K562 (cell line): ENCODE results near the gene DAAM1. TPM values are rescaled to one million over a fixed set of nuclear protein-coding genes. Genes with fewer than 3 reads are reported as not detected.

Source experiments
- ATAC-seq: fragments of 200-7000 bp; cut with Tn5 transposase; 3 replicates; pipeline ENCODE4 v1.9.1; 2020; ENCODE audit warnings: moderate library complexity
- BruUV-seq: library from RNA; stranded (reverse); fragments of 400-500 nt; replicated peaks from 2 replicates; lab custom pipeline; 2021; lab: Mats Ljungman, UMichigan
- CTCF ChIA-PET: fragments of 300-600 bp; formaldehyde crosslinking; extraction: SDS; loops from one replicate; lab custom pipeline; 2021; ENCODE audit warnings: low intra/inter-chr PET ratio; lab: Yijun Ruan, JAX
- POLR2A ChIA-PET: fragments of 300-600, 350-650 bp; sonication (Branson Sonifier 250); formaldehyde crosslinking; extraction: SDS; loops from one replicate; lab custom pipeline; 2021; ENCODE audit warnings: antibody characterized with exemption, inconsistent platforms; lab: Yijun Ruan, JAX
- DNase-seq, 4 experiments: peaks; one replicate each; pipeline versions ENCODE4 v3.0.0 to v3.0.0-alpha.2; 2011 to 2018; ENCODE audit warnings: low spot score in 3 of 4, mixed read lengths in 3 of 4; ENCODE audit errors: extremely low read depth in 1 of 4
- FAIRE-seq: peaks from 2 replicates; lab custom pipeline; 2011; peaks lifted over from hg19 to GRCh38; lab: Jason Lieb, UNC
- H2AFZ ChIP-seq: 2 replicates; pipeline ENCODE4 v1.6.0; 2011; ENCODE audit warnings: low read depth, low read length, control low read depth, inconsistent platforms
- H3K27ac ChIP-seq: fragments of 200-600 bp; 3 replicates; pipeline ENCODE4 v1.8.0; 2011; ENCODE audit warnings: low read depth, mild to moderate bottlenecking, control low read depth, inconsistent platforms, low read length, moderate library complexity, mixed read lengths; ENCODE audit errors: extremely low read depth
- H3K27me3 ChIP-seq, 2 experiments: fragments of 300-600 bp in 1 of 2; 2 replicates in 1 of 2; 3 replicates in 1 of 2; pipeline versions ENCODE4 v1.6.0 to v1.8.0; 2011; ENCODE audit warnings: inconsistent platforms in 2 of 2, low read length in 2 of 2, mild to moderate bottlenecking in 1 of 2, mixed read lengths in 1 of 2, moderate library complexity in 1 of 2; ENCODE audit not compliant: control insufficient read depth in 2 of 2, insufficient read depth in 2 of 2
- H3K36me3 ChIP-seq: fragments of 300-600 bp; 3 replicates; pipeline ENCODE4 v1.8.0; 2011; ENCODE audit warnings: mild to moderate bottlenecking, low read length, inconsistent platforms; ENCODE audit not compliant: control insufficient read depth, insufficient read depth
- H3K4me1 ChIP-seq, 2 experiments: fragments of 200-600 bp in 1 of 2; replicated peaks in 1 of 2; 2 replicates in 1 of 2; 3 replicates in 1 of 2; pipeline versions ENCODE4 v1.5.1 to v1.8.0; 2011; ENCODE audit warnings: inconsistent platforms in 2 of 2, low read length in 2 of 2, mild to moderate bottlenecking in 1 of 2, mixed read lengths in 1 of 2, moderate library complexity in 1 of 2; ENCODE audit not compliant: control insufficient read depth in 2 of 2, insufficient read depth in 2 of 2
- H3K4me2 ChIP-seq: 2 replicates; pipeline ENCODE4 v1.6.1; 2011; ENCODE audit warnings: low read length, control low read depth, inconsistent platforms, mixed read lengths; ENCODE audit not compliant: insufficient read depth
- H3K4me3 ChIP-seq: fragments of 200-600 bp; sonication (generic), shearing (Covaris generic); 2 replicates; pipeline ENCODE4 v1.5.1; 2016; ENCODE audit warnings: control low read depth, inconsistent platforms
- H3K79me2 ChIP-seq: fragments of 200-600 bp; 3 replicates; pipeline ENCODE4 v1.8.0; 2011; ENCODE audit warnings: low read length, inconsistent platforms; ENCODE audit not compliant: control insufficient read depth, insufficient read depth
- H3K9ac ChIP-seq, 2 experiments: 2 replicates each; pipeline versions ENCODE4 v1.6.0 to v1.6.1; 2011; ENCODE audit warnings: low read depth in 2 of 2, low read length in 2 of 2, control low read depth in 1 of 2, inconsistent platforms in 1 of 2, mild to moderate bottlenecking in 1 of 2, mixed read lengths in 1 of 2; ENCODE audit not compliant: insufficient read depth in 1 of 2
- H3K9me1 ChIP-seq: one replicate; pipeline ENCODE4 v1.6.0; 2011; ENCODE audit warnings: inconsistent platforms, mild to moderate bottlenecking, low read length, moderate library complexity; ENCODE audit not compliant: control insufficient read depth, insufficient read depth
- H3K9me3 ChIP-seq: replicated peaks from 2 replicates; pipeline ENCODE4 v1.5.1; 2011; ENCODE audit warnings: low read depth, low read length, inconsistent platforms; ENCODE audit not compliant: control insufficient read depth, insufficient read depth
- H4K20me1 ChIP-seq: replicated peaks from 2 replicates; pipeline ENCODE4 v1.6.1; 2011; ENCODE audit warnings: low read length, inconsistent platforms, mixed read lengths; ENCODE audit not compliant: control insufficient read depth, insufficient read depth
- GATA2 ChIP-seq: sonication (generic); formaldehyde crosslinking; IDR thresholded peaks from 2 replicates; pipeline ENCODE4 v1.4.0; 2020; ENCODE audit warnings: mild to moderate bottlenecking, missing genetic modification reagents
- HDAC2 ChIP-seq: fragments of 450-650 bp; IDR thresholded peaks from 2 replicates; pipeline ENCODE4 v1.6.1; 2016; ENCODE audit warnings: mild to moderate bottlenecking
- HOXB6 ChIP-seq: fragments of 250-450 bp; sonication (Bioruptor Pico); IDR thresholded peaks from 2 replicates; pipeline ENCODE4 v1.5.1; 2022; ENCODE audit warnings: mild to moderate bottlenecking, borderline replicate concordance
- PRPF4 ChIP-seq: fragments of 200-400 bp; formaldehyde crosslinking; IDR thresholded peaks from one replicate; pipeline ENCODE4 v1.6.1; 2017; ENCODE audit warnings: low read length, low read depth, mild to moderate bottlenecking; ENCODE audit not compliant: insufficient read depth, poor library complexity, severe bottlenecking
- SFPQ ChIP-seq: fragments of 200-400 bp; formaldehyde crosslinking; IDR thresholded peaks from 2 replicates; pipeline ENCODE4 v1.6.1; 2017; ENCODE audit warnings: mild to moderate bottlenecking, low read depth, low read length, moderate library complexity
- SMARCA4 ChIP-seq: fragments of 450-650 bp; IDR thresholded peaks from 2 replicates; pipeline ENCODE4 v1.6.1; 2016
- SP1 ChIP-seq: sonication (generic); formaldehyde crosslinking; IDR thresholded peaks from 2 replicates; pipeline ENCODE4 v1.8.1; 2022; ENCODE audit warnings: mild to moderate bottlenecking, missing genetic modification reagents
- TCF3 ChIP-seq: sonication (generic); formaldehyde crosslinking; IDR thresholded peaks from 2 replicates; pipeline ENCODE4 v1.4.0; 2020; ENCODE audit warnings: mild to moderate bottlenecking, missing genetic modification reagents
- ZNF717 ChIP-seq: fragments of 250-450 bp; sonication (Bioruptor Pico); IDR thresholded peaks from 2 replicates; pipeline ENCODE4 v1.5.0; 2021
- WGBS: fragments of 100-300 bp; shearing (Covaris generic); methylation state at CpG from one replicate; pipeline ENCODE4 v1.1.6; 2016; ENCODE audit warnings: low coverage, mixed read lengths; ENCODE audit not compliant: insufficient coverage; ENCODE audit errors: missing lambda C conversion rate; 5-methylcytosine and 5-hydroxymethylcytosine counted together
- in situ Hi-C: fragments of 300-500 bp; cut with MboI; formaldehyde crosslinking; loops from 4 replicates; pipeline ENCODE4 v1.15.0; 2018; ENCODE audit warnings: inconsistent platforms, mixed read lengths
- intact Hi-C: fragments of 100-400 bp; cut with micrococcal nuclease; formaldehyde crosslinking; loops from 2 replicates; pipeline ENCODE4 v1.14.2; 2022
- polyA plus RNA-seq, 8 experiments: library from polyadenylated mRNA; depleted of rRNA in 4 of 8; stranded (reverse) in 5 of 8; unstranded in 3 of 8; fragments of >200 nt; fragmentation: Nextera tagmentation in 2 of 8; fragmentation: Illumina TruSeq in 1 of 8; extraction: Ambion mirVana in 2 of 8; extraction: Trizol in 1 of 8; gene quantifications; 2 replicates each; pipeline versions ENCODE4 v1.2.1 to v1.2.3, GENCODE V29; 2011 to 2014; ENCODE audit warnings: inconsistent platforms in 1 of 8, missing spikeins in 1 of 8
- total RNA-seq, 7 experiments: library from RNA; depleted of rRNA in 6 of 7; stranded (reverse); fragments of >200 nt in 6 of 7; fragmentation: Illumina TruSeq in 2 of 7; extraction: Trizol in 2 of 7; gene quantifications; 2 replicates each; pipeline versions ENCODE4 v1.2.1 to v1.2.3, GENCODE V29; 2011 to 2021; ENCODE audit warnings: low replicate concordance in 1 of 7
- TF ChIP-seq, protein P1 (sequence below): fragments of 450-650 bp; IDR thresholded peaks from 2 replicates; pipeline ENCODE4 v1.6.1; 2016
- TF ChIP-seq, protein P2 (sequence below), 2 experiments: fragments of 450-650 bp in 1 of 2; sonication (generic) in 1 of 2; formaldehyde crosslinking in 1 of 2; IDR thresholded peaks; 2 replicates each; pipeline versions ENCODE4 v1.7.1 to v1.9.0; 2016 to 2022; ENCODE audit warnings: inconsistent platforms in 1 of 2, mild to moderate bottlenecking in 1 of 2, missing genetic modification reagents in 1 of 2

The DAAM1 gene
- total and polyA plus RNA-seq, 9 of the 15 experiments (the other 6 are each of a cell fraction or from before 2014, with no cell fraction given) = 3.6 to 11.6 (median 6.7) TPM

DNA sequence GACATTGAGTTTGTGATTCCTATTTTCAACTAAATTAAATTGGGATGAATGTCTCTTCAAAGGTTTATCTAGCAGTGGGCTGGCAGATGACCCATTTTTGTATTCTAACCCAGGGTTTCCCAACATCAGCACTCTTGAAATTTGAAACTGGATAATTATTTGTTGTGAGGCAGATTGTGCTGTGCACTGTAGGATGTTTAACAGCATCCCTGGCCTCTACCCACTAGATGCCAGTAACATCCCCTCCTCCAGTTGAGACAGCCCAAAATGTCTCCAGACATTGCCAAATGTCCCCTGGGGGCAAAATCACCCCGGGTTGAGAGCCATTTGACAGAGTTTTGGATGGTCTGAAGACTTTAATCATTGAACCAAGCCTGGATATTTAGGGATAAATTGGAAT, 11.1 kb downstream of the DAAM1 start:
- no peaks in the 10 kb centered on the region for H4K20me1 ChIP-seq
- H3K27me3 ChIP-seq = no peaks in the 10 kb centered on the region
- ChIA-PET CTCF (no interaction called here), POLR2A (no interaction called here)
- H3K4me1 ChIP-seq = peaks cover 7 to 20% of the 10 kb centered on the region in 2 experiments; a peak in 4 of 5 replicates
- intact Hi-C loops (no loop called here), in situ Hi-C loops (no loop called here)
- BruUV-seq = no TSS peak
- H3K4me3 ChIP-seq = no peak overlapping the region
- no peaks in the 10 kb centered on the region for H3K9me1 ChIP-seq
- TF ChIP-seq, protein P1, sequence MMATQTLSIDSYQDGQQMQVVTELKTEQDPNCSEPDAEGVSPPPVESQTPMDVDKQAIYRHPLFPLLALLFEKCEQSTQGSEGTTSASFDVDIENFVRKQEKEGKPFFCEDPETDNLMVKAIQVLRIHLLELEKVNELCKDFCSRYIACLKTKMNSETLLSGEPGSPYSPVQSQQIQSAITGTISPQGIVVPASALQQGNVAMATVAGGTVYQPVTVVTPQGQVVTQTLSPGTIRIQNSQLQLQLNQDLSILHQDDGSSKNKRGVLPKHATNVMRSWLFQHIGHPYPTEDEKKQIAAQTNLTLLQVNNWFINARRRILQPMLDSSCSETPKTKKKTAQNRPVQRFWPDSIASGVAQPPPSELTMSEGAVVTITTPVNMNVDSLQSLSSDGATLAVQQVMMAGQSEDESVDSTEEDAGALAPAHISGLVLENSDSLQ = no peak
- TF ChIP-seq GATA2 (CRISPR knock-in tag) = no peak
- no peak for TF ChIP-seq SMARCA4
- no peak for TF ChIP-seq TCF3 (CRISPR knock-in tag)
- TF ChIP-seq, protein P2, sequence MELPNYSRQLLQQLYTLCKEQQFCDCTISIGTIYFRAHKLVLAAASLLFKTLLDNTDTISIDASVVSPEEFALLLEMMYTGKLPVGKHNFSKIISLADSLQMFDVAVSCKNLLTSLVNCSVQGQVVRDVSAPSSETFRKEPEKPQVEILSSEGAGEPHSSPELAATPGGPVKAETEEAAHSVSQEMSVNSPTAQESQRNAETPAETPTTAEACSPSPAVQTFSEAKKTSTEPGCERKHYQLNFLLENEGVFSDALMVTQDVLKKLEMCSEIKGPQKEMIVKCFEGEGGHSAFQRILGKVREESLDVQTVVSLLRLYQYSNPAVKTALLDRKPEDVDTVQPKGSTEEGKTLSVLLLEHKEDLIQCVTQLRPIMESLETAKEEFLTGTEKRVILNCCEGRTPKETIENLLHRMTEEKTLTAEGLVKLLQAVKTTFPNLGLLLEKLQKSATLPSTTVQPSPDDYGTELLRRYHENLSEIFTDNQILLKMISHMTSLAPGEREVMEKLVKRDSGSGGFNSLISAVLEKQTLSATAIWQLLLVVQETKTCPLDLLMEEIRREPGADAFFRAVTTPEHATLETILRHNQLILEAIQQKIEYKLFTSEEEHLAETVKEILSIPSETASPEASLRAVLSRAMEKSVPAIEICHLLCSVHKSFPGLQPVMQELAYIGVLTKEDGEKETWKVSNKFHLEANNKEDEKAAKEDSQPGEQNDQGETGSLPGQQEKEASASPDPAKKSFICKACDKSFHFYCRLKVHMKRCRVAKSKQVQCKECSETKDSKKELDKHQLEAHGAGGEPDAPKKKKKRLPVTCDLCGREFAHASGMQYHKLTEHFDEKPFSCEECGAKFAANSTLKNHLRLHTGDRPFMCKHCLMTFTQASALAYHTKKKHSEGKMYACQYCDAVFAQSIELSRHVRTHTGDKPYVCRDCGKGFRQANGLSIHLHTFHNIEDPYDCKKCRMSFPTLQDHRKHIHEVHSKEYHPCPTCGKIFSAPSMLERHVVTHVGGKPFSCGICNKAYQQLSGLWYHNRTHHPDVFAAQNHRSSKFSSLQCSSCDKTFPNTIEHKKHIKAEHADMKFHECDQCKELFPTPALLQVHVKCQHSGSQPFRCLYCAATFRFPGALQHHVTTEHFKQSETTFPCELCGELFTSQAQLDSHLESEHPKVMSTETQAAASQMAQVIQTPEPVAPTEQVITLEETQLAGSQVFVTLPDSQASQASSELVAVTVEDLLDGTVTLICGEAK (IDR thresholded peaks at IDR 0.05) = no peak
- TF ChIP-seq, protein P2 (CRISPR knock-in tag; IDR thresholded peaks at IDR 0.05) = no peak
- no peak for TF ChIP-seq PRPF4
- no peak for TF ChIP-seq SFPQ
- TF ChIP-seq ZNF717 (CRISPR knock-in tag) = no peak
- TF ChIP-seq SP1 (CRISPR knock-in tag) = no peak
- TF ChIP-seq HOXB6 (CRISPR knock-in tag) = no peak
- TF ChIP-seq HDAC2 = no peak
- no peak overlapping the region for H2AFZ ChIP-seq
- no peak overlapping the region; a peak in 1 of 4 replicates for H3K9ac ChIP-seq
- FAIRE-seq = no peak
- peaks cover 15% of the 10 kb centered on the region; the same call in 2 of the 3 replicates for H3K79me2 ChIP-seq
- 0 out of 3 replicates have a peak overlapping the region, but pooled peaks have one; percentile 7 for H3K27ac ChIP-seq
- WGBS = 0% methylated on average over 1 of the region's 1 CpG
- no peak for DNase-seq
- no peak overlapping the region for H3K4me2 ChIP-seq
- no peaks in the 10 kb centered on the region for H3K36me3 ChIP-seq
- no peaks in the 10 kb centered on the region for H3K9me3 ChIP-seq
- ATAC-seq = no peak
